Fibroblast of skin of left biceps (primary cell): ENCODE results near the gene PGAP3.

Experiments
- DNase-seq, 2 experiments: peaks; one replicate each; pipeline ENCODE4 v3.0.0-alpha.2; 2013; ENCODE audit warnings: low read depth in 2 of 2

The PGAP3 gene

DNA sequence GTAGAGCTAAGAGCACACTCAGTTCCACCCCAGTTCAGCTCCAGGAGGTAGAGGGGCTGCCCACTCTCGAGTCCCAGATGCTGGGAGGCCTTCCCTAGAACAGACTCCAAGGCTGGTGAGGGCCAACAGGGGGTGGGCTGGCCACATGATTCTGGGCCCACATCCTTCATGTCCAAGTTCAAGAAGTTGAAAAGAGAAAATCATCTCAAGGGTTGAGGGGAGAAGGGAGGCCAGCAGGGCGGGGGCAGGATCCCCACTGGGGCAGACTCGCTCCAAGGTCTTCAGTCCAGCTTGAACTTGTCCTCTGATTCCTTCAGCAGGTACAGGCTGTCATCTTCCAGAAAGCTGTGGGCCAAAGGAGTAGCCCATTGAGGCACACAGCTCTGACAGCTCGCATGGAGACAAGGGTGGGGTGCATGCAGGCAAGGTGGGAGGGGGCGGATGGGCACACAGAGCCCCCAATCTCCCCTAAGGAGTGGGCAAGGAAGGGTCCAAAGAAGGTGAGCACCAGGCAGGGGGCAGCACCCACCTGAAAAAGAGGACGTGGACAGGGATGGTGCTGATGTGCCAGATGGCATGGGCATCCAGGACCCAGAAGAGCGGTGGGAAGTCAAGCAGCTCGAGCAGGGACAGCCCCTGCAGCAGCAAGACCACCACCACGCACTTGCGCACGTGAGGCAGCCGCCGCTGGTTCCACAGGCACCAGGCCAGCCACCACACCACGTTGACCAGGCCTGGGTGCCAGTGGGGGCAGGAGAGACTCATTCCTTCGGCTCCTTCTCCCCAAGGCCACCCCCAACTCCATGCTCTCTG lies 15.1 kb downstream of the PGAP3 start:
- DNase-seq, result no peak

DNA sequence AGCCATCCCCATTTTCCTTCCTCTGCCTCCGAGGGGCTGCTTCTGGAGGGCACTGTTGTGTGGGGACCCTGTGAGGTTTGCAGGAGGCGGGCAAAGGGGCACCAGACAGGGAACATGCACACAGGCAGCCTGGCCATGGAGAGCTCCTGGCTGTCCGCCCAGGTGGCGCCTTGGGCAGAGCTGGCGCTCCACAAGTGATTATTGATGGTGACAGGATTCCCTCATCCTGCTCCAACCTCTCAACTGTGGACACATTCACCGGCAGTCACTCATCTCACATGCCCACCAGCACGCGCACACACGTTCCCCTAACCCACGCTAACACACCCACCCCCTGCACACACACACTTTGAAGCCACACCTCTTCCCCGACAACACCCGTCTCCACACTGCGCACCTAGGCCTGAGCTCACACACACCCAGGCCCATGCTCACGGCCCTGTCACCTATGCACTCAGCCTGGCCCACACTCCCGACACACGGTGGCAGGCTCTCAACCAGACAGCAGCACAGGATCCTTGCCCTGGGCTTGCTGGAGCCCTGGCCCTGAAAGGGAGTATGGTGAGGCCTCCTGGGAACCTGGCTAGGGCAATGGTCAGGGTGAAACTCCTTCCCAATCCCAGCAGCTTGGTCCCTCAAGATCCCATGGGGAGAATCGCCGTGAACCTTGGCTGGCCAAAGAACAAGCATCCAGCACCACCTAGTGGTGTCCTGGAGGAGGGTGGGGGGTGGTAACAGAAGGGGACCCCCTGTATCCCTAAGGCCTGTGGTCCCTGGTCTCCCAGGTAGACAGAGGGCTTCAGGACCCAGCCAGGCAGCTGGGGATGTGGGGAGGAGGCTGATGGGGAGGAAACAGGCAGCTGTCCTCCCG lies 16.0 kb downstream of the PGAP3 start:
- no peak for DNase-seq

DNA sequence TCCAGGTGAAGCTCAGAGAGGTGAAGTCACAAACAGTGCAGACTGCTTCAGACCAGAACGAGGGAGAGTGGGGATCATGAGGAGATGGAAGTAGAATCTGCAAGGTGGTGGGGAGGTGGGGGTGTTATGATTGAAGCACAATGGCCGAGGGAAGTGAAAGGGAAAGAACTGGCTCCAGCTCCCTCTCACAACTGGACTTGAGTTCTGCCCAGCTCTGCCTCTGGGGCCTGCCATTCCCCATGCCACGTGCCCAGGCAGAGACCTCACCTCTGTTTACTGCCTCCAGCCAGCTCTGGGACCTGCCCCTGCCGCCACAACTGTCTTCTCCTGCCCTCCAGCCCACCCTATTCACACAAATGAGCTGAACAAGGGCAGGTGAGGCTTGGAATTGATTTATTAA lies 17.1 kb downstream of the PGAP3 start:
- DNase-seq, result no peak

DNA sequence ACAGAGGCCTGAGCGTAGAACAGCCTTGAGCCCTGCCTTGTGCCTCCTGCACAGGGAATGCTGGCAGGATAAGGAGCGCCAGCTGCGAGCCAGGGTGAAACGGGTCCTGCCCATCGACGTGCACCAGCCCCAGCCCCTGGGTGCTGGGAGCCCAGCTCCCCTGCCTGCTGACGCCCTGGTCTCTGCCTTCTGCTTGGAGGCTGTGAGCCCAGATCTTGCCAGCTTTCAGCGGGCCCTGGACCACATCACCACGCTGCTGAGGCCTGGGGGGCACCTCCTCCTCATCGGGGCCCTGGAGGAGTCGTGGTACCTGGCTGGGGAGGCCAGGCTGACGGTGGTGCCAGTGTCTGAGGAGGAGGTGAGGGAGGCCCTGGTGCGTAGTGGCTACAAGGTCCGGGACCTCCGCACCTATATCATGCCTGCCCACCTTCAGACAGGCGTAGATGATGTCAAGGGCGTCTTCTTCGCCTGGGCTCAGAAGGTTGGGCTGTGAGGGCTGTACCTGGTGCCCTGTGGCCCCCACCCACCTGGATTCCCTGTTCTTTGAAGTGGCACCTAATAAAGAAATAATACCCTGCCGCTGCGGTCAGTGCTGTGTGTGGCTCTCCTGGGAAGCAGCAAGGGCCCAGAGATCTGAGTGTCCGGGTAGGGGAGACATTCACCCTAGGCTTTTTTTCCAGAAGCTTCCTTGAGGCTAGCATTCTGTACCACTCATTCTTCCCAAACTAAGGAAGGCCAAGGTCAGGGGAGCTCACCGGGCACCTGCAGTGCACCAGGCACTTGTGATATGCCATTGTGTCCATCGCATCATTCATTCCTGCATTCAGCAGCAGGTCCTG lies 17.7 kb downstream of the PGAP3 start:
- no peak for DNase-seq

DNA sequence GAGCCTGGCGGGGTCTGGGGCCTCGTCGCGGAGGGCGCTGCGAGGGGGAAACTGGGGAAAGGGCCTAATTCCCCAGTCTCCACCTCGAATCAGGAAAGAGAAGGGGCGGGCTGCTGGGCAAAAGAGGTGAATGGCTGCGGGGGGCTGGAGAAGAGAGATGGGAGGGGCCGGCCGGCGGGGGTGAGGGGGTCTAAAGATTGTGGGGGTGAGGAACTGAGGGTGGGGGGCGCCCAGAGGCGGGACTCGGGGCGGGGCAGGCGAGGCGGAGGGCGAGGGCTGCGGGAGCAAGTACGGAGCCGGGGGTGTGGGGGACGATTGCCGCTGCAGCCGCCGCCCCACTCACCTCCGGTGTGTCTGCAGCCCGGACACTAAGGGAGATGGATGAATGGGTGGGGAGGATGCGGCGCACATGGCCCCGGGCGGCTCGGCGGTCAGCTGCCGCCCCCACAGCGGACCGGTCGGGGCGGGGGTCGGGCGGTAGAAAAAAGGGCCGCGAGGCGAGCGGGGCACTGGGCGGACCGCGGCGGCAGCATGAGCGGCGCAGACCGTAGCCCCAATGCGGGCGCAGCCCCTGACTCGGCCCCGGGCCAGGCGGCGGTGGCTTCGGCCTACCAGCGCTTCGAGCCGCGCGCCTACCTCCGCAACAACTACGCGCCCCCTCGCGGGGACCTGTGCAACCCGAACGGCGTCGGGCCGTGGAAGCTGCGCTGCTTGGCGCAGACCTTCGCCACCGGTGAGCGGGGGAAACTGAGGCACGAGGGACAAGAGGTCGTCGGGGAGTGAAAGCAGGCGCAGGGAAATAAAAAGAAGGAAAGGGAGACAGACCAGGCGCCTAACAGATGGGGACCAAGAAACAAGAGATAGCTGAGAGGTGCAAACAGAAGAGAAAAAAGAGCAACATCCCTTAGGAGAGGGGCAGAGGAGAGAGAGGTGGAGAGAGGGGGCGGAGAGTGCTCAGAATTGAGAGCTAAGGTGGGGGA lies 19.6 kb downstream of the PGAP3 start, which contains the start of gene PNMT:
Gene PNMT (plus strand): TSS at position 509 of the 980 bp plus-strand sequence. CDS start 23 bp downstream, at position 532.
- DNase-seq, result peak in 1 of 2 experiments; percentile 5

DNA sequence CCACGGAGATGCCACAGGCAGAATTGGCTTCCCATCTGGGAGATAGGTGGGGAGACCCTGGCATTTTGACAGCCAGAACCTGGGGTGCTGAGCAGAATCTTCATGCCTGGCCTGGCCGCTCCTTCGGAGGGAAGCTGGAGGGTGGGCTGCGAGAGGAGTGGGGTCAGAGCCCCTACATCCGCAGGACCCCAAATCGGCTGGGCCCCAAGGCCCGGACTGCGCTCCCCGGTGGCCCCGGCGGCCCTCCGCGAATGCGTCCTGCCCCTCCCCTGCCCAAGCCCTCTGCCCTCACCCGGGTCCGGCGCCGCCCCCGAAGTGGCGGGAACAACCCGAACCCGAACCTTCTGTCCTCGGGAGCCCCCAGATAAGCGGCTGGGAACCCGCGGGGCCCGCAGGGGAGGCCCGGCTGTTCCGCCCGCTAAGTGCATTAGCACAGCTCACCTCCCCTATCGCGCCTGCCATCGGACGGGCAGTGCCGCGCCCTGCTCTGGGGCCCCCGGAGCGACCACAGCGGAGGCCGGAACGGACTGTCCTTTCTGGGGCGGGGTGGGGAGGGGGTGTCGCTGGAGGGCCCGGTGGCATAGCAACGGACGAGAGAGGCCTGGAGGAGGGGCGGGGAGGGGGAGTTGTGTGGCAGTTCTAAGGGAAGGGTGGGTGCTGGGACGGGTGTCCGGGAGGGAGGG lies 20.5 kb downstream of the PGAP3 start:
- DNase-seq, result no peak

DNA sequence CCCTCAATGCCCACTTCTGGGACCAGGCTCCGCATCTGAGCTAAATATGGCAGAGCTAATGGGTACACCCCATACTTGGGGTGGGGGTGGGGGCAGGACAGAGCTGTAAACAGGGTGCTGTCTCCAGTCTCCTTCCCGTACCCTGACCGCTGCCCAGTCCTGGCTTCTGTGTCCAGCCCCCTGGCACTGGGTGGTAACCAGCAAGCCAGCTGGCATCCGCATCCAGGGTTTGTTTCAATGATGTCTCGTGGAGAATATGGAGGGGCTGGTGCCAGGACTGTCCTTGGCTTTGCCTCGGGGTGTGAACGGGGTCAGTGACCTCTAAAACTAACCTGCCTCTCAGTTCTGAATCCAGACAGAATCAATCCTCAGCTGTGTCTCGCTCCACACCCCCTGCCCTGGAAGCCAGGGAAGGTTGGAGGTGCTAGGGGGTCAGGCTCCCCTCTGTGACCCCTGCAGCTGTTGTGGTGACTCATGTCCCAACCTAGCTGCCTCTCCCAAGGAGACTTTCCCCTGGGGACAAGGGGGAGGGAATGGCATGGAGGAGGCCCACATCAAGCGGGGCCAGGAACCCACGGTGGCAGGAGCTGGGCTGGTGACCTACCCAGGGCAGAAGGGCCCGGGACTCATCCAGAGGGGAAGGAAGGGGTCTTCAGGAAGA lies 21.1 kb downstream of the PGAP3 start:
- DNase-seq, result no peak

DNA sequence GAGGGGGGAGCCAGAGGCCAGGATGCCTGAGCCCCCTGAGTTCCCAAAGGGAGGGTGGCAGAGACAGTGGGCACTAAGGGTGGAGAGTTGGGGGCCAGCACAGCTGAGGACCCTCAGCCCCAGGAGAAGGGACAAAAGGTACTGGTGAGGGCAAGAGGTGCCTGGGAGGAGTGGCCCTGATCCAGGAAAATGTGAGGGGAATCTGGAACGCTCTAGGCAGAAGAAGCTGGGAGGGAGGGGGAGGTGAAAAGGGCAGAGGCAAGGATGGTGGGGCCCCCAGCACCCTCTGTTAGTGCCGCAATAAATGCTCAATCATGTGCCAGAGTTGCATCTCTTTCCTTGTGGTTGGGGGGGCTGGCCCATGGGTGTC lies 21.6 kb downstream of the PGAP3 start:
- DNase-seq, result no peak

DNA sequence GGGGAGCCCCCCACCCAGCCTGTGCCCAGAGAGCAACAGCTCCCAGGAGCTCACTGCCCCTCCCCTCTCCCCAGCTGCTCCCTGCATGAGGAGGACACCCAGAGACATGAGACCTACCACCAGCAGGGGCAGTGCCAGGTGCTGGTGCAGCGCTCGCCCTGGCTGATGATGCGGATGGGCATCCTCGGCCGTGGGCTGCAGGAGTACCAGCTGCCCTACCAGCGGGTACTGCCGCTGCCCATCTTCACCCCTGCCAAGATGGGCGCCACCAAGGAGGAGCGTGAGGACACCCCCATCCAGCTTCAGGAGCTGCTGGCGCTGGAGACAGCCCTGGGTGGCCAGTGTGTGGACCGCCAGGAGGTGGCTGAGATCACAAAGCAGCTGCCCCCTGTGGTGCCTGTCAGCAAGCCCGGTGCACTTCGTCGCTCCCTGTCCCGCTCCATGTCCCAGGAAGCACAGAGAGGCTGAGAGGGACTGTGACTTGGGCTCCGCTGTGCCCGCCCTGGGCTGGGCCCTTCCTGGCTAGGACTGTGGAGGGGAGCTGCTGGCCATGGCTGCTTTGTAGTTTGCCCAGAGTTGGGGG lies 22.1 kb downstream of the PGAP3 start:
- no peak for DNase-seq

DNA sequence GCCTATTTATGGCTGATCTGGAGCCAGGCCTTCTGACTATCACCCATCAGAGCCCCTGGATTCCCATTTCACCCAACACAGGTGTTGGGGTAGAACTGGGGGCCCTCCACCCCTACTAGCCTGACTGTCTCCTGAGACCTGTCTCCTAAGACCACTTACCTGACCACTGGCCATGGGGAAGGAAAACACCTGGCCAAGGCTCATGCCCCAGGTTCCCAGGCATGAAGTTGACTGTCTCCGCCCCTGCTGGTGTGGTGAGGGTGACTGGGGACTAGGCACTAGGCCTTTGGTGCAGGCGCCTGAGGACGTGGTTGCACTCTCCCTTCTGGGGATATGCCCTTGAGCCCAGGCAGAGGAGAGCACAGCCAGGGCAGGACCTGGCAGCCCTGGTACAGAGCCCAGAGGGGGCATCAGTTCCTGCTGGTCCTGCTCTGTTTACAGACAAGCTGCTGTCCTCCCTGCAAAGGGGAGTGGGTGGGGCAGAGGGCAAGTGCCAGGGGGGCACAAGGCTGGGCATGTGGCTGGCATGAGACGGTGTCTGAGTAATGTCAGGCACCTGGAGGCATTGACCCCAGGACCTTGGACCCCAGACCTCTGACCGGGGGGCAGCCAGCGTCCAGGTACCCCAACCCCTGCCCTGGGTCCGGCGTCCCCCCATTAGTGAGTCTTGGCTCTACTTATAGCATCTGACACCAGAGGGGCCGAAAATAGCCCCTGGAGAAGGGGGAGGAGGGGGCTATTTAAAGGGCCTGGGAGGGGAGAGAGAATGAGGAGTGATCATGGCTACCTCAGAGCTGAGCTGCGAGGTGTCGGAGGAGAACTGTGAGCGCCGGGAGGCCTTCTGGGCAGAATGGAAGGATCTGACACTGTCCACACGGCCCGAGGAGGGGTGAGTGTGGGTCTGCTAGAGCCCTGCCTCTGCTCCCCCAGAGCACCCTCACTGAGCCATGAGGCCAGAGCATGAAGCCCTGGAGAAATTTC lies 23.0 kb downstream of the PGAP3 start, which contains the start of gene TCAP:
Gene TCAP (plus strand): TSS at position 769 of the 981 bp plus-strand sequence. CDS start 11 bp downstream, at position 780.
- no peak for DNase-seq

DNA sequence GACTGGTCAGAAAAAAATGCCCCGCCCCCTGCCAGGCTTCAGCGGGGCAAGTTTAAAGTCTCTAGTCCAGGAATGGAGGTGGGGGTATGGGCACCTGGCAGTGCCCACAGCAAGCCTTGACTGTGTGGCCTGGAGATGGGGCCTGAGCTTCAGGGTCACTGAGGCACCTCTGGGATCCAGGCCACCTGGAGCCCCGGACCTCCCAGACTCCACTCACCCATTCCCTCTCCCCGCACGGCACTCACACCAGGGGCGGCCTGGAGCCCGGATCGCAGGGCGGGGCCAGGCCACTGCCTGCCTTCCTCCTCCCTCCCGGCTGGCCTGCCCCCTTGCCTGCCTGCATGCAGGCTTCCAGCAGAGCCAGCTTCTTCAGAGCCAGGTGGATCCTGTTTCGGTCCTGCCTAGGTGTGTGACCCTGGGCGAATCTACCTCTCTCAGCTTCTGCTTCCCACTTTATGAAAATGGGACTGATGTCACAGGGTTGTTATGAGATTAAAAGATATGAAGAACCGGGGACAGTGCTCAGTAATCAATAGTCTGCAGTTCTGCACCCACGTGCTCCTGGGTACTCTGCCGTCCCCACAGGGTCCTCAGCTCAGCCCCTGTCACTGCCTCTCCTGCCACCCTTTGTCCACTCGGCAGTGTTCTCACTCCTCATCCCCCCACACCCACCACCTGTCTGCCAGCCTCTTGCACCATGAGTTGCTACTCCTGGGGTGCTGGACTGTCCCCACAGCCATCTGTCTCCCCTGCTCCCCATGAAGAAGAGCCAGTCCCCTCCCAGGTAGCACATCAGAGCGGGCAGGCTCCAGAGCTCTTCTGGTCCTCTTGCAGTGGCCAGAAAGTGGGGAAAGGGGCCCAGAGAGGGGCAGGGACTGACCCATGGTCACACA lies 23.9 kb downstream of the PGAP3 start:
- DNase-seq, result no peak

DNA sequence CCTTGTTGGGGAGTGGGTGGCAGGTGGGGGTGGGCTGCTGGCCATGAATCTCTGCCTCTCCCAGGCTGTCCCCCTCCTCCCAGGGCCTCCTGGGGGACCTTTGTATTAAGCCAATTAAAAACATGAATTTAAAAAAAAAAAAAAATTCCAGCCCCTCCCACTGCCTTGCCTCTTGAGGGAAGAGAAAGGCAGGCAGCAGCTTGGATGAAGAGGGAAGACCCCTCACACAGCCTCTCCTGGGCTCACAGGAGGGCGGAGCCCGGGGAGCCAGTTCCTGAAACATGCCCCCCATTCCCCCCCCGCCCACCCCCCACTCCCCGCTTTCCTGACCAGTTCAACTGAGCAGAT lies 24.5 kb downstream of the PGAP3 start:
- no peak for DNase-seq

DNA sequence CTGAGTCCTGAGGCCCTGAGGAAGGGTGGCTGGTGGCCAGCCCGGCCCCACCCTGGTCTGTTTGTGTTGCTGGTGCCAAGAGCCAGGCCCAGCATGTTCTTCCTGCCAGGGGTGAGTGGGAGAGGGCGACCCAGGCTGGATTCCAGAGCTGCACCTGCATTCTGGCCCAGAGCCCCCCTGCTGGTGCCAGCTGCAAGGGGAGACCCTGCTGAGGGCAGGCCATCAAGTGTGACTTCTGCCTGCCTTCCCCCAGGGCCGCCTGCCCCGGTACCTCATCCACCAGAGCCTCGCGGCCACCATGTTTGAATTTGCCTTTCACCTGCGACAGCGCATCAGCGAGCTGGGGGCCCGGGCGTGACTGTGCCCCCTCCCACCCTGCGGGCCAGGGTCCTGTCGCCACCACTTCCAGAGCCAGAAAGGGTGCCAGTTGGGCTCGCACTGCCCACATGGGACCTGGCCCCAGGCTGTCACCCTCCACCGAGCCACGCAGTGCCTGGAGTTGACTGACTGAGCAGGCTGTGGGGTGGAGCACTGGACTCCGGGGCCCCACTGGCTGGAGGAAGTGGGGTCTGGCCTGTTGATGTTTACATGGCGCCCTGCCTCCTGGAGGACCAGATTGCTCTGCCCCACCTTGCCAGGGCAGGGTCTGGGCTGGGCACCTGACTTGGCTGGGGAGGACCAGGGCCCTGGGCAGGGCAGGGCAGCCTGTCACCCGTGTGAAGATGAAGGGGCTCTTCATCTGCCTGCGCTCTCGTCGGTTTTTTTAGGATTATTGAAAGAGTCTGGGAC lies 25.1 kb downstream of the PGAP3 start:
- no peak for DNase-seq

DNA sequence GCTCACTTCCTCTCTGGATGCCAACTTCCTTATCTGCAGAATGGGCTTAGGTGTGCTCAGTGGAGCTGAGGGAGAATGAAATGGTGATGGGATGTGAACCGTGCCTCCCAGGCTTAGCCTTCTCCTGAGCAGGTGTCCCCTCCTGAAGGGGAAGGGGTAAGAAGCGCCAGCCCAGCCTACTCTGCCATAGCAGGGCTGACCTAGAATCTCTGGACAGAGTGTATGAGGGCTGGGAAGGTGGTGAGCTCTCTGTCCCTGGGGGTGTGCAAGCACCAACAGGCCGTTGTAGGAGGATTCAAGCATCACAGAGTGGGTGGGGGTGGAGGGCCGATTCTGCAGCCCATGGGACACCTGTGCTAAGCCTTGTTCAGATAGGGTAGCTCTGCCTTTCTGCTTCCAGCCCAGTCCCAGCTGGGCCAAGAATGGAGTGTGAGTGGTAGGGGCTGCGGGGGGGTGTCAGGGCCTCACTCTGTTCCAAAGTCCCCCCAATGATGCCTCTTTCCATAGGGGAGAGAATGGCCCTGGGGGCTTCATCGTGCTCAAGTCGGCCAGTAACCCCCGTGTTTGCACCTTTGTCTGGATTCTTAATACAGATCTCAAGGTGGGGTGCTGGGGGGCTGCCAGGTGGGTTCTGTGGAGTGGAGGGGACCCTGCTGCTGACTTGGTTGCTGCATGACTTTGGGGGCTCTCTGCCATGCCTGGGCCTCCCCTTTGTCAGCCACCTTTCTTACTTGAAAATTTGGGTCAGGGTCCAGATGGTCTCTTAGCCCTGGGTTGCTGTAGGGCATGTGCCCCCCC lies 25.9 kb downstream of the PGAP3 start:
- DNase-seq, result no peak
